ENCODE measurements around the gene PACS2. TPM values are rescaled to one million over a fixed set of nuclear protein-coding genes. Genes with fewer than 3 reads are reported as not detected.

The PACS2 gene
- total and polyA plus RNA-seq, 2 donors (not counting 1 experiment from before 2014, with no cell fraction given), result 65.6 to 70.7 TPM

- Mint-ChIP-seq H3K4me3 (no peak overlapping the region), H3K27ac (no peak overlapping the region), H3K9me3 (ENCODE audit: insufficient read depth) (no peaks in the 10 kb centered on the region), H3K4me1 (peaks cover 3% of the 10 kb centered on the region), H3K27me3 (no peaks in the 10 kb centered on the region)
- Histone ChIP-seq H4K20me1 (ENCODE audit: control insufficient read depth, insufficient read depth, low read length, poor library complexity, severe bottlenecking) (peaks cover 4% of the 10 kb centered on the region), H3K4me2 (replicated peaks; ENCODE audit: low read depth, low read length, poor library complexity, severe bottlenecking) (no peak overlapping the region), H3K4me3 (ENCODE audit: control extremely low read depth in 1 of 5, extremely low read depth in 1 of 5, insufficient read depth in 1 of 5, low read depth in 2 of 5, low read length in 4 of 5) (no peak overlapping the region), H3K9me3 (ENCODE audit: control extremely low read depth in 1 of 3, control insufficient read depth in 2 of 3, insufficient read depth in 1 of 3, low read length in 2 of 3) (peaks cover 0 to 3% (median 0%) of the 10 kb centered on the region in 3 donors), H3K27ac (ENCODE audit: low read length in 2 of 2) (no peak overlapping the region), H3K27me3 (replicated peaks in 1 of 4; ENCODE audit: control extremely low read depth in 1 of 4, control insufficient read depth in 3 of 4, insufficient read depth in 4 of 4, low read length in 3 of 4) (no peaks in the 10 kb centered on the region), H3K9ac (ENCODE audit: low read length) (no peak overlapping the region), H2AFZ (ENCODE audit: insufficient read depth, low read depth, low read length, poor library complexity, severe bottlenecking) (no peak overlapping the region), H3K36me3 (replicated peaks in 1 of 2; ENCODE audit: control extremely low read depth in 1 of 2, control insufficient read depth in 1 of 2, extremely low read depth in 1 of 2, insufficient read depth in 2 of 2, low read length in 1 of 2) (peaks cover 0 to 4% of the 10 kb centered on the region in 2 experiments), H3K79me2 (ENCODE audit: control insufficient read depth, insufficient read depth, low read length) (no peaks in the 10 kb centered on the region), H3K4me1 (ENCODE audit: control insufficient read depth in 2 of 2, insufficient read depth in 2 of 2, low read length in 2 of 2) (peaks cover 5 to 11% of the 10 kb centered on the region in 2 donors)
- ChIA-PET CTCF (interaction anchor here (1.2 to 5.2 kb wide), 8 partner anchors 29 to 167 kb away, joined by 3 to 101 read pairs (median 9); partner anchors contain the start of genes CRIP1, TEX22 and TMEM121), POLR2A (no interaction called here)
- no peak for ATAC-seq (ENCODE audit: low read depth)
- intact Hi-C loops (cut with micrococcal nuclease), result loop anchor here (2.0 kb wide), 1 partner anchor 45 kb away; no protein-coding TSS in a partner anchor
- TF ChIP-seq CTCF (IDR thresholded peaks at IDR 0.05), result no peak
- no peak for TF ChIP-seq EZH2 (IDR thresholded peaks at IDR 0.05; ENCODE audit: borderline replicate concordance, insufficient read depth, low read depth, low read length, poor library complexity, severe bottlenecking)
- no peak for DNase-seq
- WGBS (ENCODE audit: insufficient coverage), result 96% methylated on average over 23 of the region's 28 CpGs
Measured at GRCh38 chr14:105369653-105370040, 55.1 kb downstream of the PACS2 start.

GRCh38 chr14:105374389-105374788 is 59.8 kb downstream of the PACS2 start:
- intact Hi-C loops (cut with micrococcal nuclease), result no loop called here
- whole genome bisulfite sequencing (ENCODE audit: insufficient coverage), result 94% methylated on average over 10 of the region's 11 CpGs
- CTCF ChIA-PET, result interaction anchor here (1.4 to 5.2 kb wide), 3 partner anchors 24 to 158 kb away, joined by 3 to 101 read pairs (median 52); no protein-coding TSS in a partner anchor

More at GRCh38 chr14:105374389-105374788, 59.8 kb downstream of the PACS2 start:
- Histone ChIP-seq H3K27me3 (replicated peaks in 1 of 4; ENCODE audit: control extremely low read depth in 1 of 4, control insufficient read depth in 3 of 4, insufficient read depth in 4 of 4, low read length in 3 of 4) (no peaks in the 10 kb centered on the region), H3K4me3 (ENCODE audit: control extremely low read depth in 1 of 5, extremely low read depth in 1 of 5, insufficient read depth in 1 of 5, low read depth in 2 of 5, low read length in 4 of 5) (no peak overlapping the region), H3K79me2 (ENCODE audit: control insufficient read depth, insufficient read depth, low read length) (no peaks in the 10 kb centered on the region), H3K4me1 (ENCODE audit: control insufficient read depth in 2 of 2, insufficient read depth in 2 of 2, low read length in 2 of 2) (peaks cover 0 to 11% of the 10 kb centered on the region in 2 donors), H3K9me3 (ENCODE audit: control extremely low read depth in 1 of 3, control insufficient read depth in 2 of 3, insufficient read depth in 1 of 3, low read length in 2 of 3) (peaks cover 0 to 14% (median 0%) of the 10 kb centered on the region in 3 donors), H3K27ac (ENCODE audit: low read length in 2 of 2) (no peak overlapping the region), H4K20me1 (ENCODE audit: control insufficient read depth, insufficient read depth, low read length, poor library complexity, severe bottlenecking) (no peaks in the 10 kb centered on the region), H3K4me2 (replicated peaks; ENCODE audit: low read depth, low read length, poor library complexity, severe bottlenecking) (no peak overlapping the region), H2AFZ (ENCODE audit: insufficient read depth, low read depth, low read length, poor library complexity, severe bottlenecking) (no peak overlapping the region), H3K36me3 (replicated peaks in 1 of 2; ENCODE audit: control extremely low read depth in 1 of 2, control insufficient read depth in 1 of 2, extremely low read depth in 1 of 2, insufficient read depth in 2 of 2, low read length in 1 of 2) (no peaks in the 10 kb centered on the region), H3K9ac (ENCODE audit: low read length) (no peak overlapping the region)
- Mint-ChIP-seq H3K9me3 (ENCODE audit: insufficient read depth) (peaks cover 2% of the 10 kb centered on the region), H3K4me1 (peaks cover 11% of the 10 kb centered on the region), H3K27ac (no peak overlapping the region), H3K4me3 (no peak overlapping the region), H3K27me3 (no peaks in the 10 kb centered on the region)
- no peak for TF ChIP-seq EZH2 (IDR thresholded peaks at IDR 0.05; ENCODE audit: borderline replicate concordance, insufficient read depth, low read depth, low read length, poor library complexity, severe bottlenecking)
- POLR2A ChIA-PET, result no interaction called here
- ATAC-seq (ENCODE audit: low read depth), result no peak
- DNase-seq, result no peak
